ENCODE measurements around the gene FASLG. TPM values are rescaled to one million over a fixed set of nuclear protein-coding genes. Genes with fewer than 3 reads are reported as not detected.

Gene FASLG
- total RNA-seq, 1 donor from 2014 or later, result not detected

GRCh38 chr1:172670791-172671190 is 11.9 kb downstream of the FASLG start:
- no peaks in the 10 kb centered on the region for H3K36me3 Mint-ChIP-seq (ENCODE audit: low read depth)
- ChIA-PET CTCF (interaction anchor here (0.9 kb wide), 1 partner anchor 17 kb away, joined by 4 read pairs; no protein-coding TSS in a partner anchor), POLR2A (no interaction called here)
- TF ChIP-seq, protein P1, sequence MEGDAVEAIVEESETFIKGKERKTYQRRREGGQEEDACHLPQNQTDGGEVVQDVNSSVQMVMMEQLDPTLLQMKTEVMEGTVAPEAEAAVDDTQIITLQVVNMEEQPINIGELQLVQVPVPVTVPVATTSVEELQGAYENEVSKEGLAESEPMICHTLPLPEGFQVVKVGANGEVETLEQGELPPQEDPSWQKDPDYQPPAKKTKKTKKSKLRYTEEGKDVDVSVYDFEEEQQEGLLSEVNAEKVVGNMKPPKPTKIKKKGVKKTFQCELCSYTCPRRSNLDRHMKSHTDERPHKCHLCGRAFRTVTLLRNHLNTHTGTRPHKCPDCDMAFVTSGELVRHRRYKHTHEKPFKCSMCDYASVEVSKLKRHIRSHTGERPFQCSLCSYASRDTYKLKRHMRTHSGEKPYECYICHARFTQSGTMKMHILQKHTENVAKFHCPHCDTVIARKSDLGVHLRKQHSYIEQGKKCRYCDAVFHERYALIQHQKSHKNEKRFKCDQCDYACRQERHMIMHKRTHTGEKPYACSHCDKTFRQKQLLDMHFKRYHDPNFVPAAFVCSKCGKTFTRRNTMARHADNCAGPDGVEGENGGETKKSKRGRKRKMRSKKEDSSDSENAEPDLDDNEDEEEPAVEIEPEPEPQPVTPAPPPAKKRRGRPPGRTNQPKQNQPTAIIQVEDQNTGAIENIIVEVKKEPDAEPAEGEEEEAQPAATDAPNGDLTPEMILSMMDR (IDR thresholded peaks at IDR 0.05), result no peak
- DNase-seq, result no peak
- no peaks in the 10 kb centered on the region for H3K4me1 Mint-ChIP-seq
- H3K27me3 Mint-ChIP-seq, result peaks cover 9% of the 10 kb centered on the region
- intact Hi-C loops (cut with micrococcal nuclease), result no loop called here
- H3K9me3 Mint-ChIP-seq, result no peaks in the 10 kb centered on the region
- no peak overlapping the region for H3K27ac Mint-ChIP-seq
- H3K4me3 Mint-ChIP-seq, result no peak overlapping the region
- ATAC-seq (ENCODE audit: low read depth), result no peak

DNA sequence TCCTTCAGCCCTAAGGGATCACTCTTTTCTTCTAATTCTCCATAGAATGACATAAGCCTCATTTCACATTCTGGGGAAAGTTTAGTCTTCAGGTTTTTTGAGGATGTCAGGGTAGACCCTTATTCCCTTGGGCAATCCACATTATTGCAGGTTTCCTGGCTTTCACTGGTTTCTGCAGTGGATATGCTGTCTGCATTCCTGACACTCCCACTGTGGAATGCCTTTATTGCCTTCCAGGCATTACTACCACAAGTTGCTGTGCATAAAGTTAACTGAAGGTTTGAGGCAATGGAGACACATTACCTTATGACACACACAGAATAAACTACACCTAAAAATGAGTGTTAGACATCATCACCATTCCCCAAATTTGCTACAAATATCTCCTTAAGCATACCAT is 12.7 kb downstream of the FASLG start:
- no peaks in the 10 kb centered on the region for H3K4me1 Mint-ChIP-seq
- ATAC-seq (ENCODE audit: low read depth) (no peak), DNase-seq (no peak)
- no peaks in the 10 kb centered on the region for H3K9me3 Mint-ChIP-seq
- peaks cover 9% of the 10 kb centered on the region for H3K27me3 Mint-ChIP-seq
- POLR2A ChIA-PET, result no interaction called here
- H3K36me3 Mint-ChIP-seq (ENCODE audit: low read depth), result no peaks in the 10 kb centered on the region
- intact Hi-C loops (cut with micrococcal nuclease), result no loop called here
- TF ChIP-seq, protein P1 (IDR thresholded peaks at IDR 0.05), result no peak
- H3K27ac Mint-ChIP-seq, result no peak overlapping the region
- no peak overlapping the region for H3K4me3 Mint-ChIP-seq
- CTCF ChIA-PET, result no interaction called here

DNA sequence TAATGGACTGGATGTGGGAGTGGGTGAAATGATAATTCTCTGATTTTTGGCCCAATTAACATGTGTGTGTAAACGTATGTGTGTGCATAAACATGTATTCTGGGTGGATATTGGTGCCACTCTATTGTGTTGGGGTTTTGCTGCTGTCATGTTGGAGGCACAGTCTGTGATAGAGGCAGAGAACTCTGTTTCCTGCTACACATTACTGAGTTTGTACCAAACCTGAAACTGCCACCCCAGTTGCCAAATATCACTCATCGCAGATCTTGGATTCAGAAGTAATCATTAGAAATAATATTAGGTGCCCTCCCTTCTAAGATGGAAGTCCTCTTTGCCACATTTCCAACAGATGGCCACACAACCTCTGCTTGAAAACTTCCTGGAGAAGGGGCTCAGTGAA is 13.8 kb downstream of the FASLG start:
- DNase-seq (no peak), ATAC-seq (ENCODE audit: low read depth) (no peak)
- Mint-ChIP-seq H3K36me3 (ENCODE audit: low read depth) (no peaks in the 10 kb centered on the region), H3K4me1 (no peaks in the 10 kb centered on the region), H3K4me3 (no peak overlapping the region), H3K9me3 (no peaks in the 10 kb centered on the region), H3K27ac (no peak overlapping the region), H3K27me3 (peaks cover 9% of the 10 kb centered on the region)
- ChIA-PET POLR2A (no interaction called here), CTCF (no interaction called here)
- TF ChIP-seq, protein P1 (IDR thresholded peaks at IDR 0.05), result no peak
- intact Hi-C loops (cut with micrococcal nuclease), result no loop called here

DNA sequence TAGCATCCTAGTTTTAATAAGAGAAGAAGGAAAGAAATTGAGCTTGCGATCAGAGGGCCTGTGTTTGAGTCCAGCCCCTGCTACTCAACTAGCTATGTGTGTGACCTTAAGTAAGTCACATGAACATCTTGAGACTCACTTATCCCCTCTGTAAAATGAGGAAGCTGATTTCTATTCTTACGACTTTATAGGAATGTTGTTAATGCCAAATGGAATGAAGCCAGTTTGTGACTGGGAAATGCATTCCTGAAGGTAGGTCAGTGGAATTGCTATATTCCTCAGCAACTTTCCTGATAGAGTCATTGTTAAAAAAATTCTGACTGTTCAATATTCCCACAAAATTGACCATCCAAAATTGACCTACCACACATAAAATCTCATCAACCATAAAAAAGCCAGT is 14.9 kb downstream of the FASLG start:
- POLR2A ChIA-PET, result no interaction called here
- Mint-ChIP-seq H3K36me3 (ENCODE audit: low read depth) (no peaks in the 10 kb centered on the region), H3K9me3 (no peaks in the 10 kb centered on the region), H3K27me3 (peaks cover 9% of the 10 kb centered on the region), H3K4me3 (no peak overlapping the region), H3K27ac (no peak overlapping the region), H3K4me1 (no peaks in the 10 kb centered on the region)
- ATAC-seq (ENCODE audit: low read depth) (no peak), DNase-seq (no peak)
- intact Hi-C loops (cut with micrococcal nuclease), result no loop called here
- TF ChIP-seq, protein P1 (IDR thresholded peaks at IDR 0.05), result no peak
- CTCF ChIA-PET, result no interaction called here

GRCh38 chr1:172674831-172675613 is 16.1 kb downstream of the FASLG start:
- Mint-ChIP-seq H3K4me1 (no peaks in the 10 kb centered on the region), H3K9me3 (no peaks in the 10 kb centered on the region), H3K27me3 (peaks cover 9% of the 10 kb centered on the region), H3K27ac (no peak overlapping the region), H3K36me3 (ENCODE audit: low read depth) (no peaks in the 10 kb centered on the region), H3K4me3 (no peak overlapping the region)
- ChIA-PET CTCF (no interaction called here), POLR2A (no interaction called here)
- intact Hi-C loops (cut with micrococcal nuclease), result no loop called here
- TF ChIP-seq, protein P1 (IDR thresholded peaks at IDR 0.05), result no peak
- ATAC-seq (ENCODE audit: low read depth) (no peak), DNase-seq (no peak)

Data from activated B cell treated with CpG ODN at 0.5 μM for 24 hours (primary cell).